GM18907 (cell line): Measurements from ENCODE around the gene MON2.
"Not testable (repeated sequence)": the region's sequence is repeated elsewhere in the genome, so short reads cannot be mapped to it uniquely, and the experiment has no call there.

Source experiments
- ATAC-seq: cut with Tn5 transposase; IDR thresholded peaks from one replicate; pipeline ENCODE4 v1.9.1; 2021; ENCODE audit warnings: mild to moderate bottlenecking, moderate library complexity; ENCODE audit not compliant: unreplicated experiment

The MON2 gene

GRCh38 chr12:62469704-62470103 lies 3.1 kb downstream of the MON2 start:
- no peak for ATAC-seq

DNA sequence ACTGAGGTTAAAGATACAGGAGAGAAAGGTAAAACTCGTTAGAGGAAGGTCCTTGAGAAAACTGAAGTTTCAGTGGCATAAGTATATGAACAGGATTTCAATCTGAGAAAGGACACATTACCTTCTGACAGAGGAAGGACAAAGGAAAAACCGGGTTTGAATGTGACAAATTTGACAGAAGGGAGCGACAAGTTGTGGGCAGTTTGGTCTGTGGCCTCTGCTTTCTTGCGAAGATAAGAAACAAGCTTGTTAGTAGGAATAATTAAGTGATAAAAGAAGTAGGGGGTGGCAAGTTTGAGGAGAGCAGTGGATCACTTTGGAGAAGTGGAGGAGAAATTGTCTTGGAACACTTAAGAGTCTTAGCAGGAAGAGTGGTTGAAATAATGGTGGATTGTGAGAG lies 5.1 kb downstream of the MON2 start:
- no peak for ATAC-seq

- ATAC-seq = no peak
Observed at GRCh38 chr12:62472472-62472871, 5.8 kb downstream of the MON2 start.

- ATAC-seq = no peak
Observed at GRCh38 chr12:62481843-62482540, 15.4 kb downstream of the MON2 start.

GRCh38 chr12:62482769-62483168 lies 16.1 kb downstream of the MON2 start:
- ATAC-seq = no peak

GRCh38 chr12:62484233-62484632 lies 17.6 kb downstream of the MON2 start:
- ATAC-seq = no peak

- no peak for ATAC-seq
Observed at GRCh38 chr12:62505786-62506185, 39.2 kb downstream of the MON2 start.

DNA sequence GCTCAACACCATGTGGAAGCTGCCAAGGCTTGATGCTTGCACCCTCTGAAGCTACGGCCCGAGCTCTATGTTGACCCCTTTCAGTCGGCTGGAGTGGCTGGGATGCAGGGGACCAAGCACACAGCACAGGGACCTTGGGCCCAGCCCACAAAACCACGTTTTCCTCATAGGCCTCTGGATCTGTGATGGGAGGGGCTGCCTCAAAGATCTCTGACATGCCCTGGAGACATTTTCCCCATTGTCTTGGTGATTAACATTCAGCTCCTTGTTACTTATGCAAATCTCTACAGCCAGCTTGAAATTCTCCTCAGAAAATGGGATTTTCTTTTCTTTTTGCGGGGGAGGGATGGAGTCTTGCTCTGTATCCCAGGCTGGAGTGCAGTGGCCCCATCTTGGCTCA lies 46.3 kb downstream of the MON2 start:
- no peak for ATAC-seq

DNA sequence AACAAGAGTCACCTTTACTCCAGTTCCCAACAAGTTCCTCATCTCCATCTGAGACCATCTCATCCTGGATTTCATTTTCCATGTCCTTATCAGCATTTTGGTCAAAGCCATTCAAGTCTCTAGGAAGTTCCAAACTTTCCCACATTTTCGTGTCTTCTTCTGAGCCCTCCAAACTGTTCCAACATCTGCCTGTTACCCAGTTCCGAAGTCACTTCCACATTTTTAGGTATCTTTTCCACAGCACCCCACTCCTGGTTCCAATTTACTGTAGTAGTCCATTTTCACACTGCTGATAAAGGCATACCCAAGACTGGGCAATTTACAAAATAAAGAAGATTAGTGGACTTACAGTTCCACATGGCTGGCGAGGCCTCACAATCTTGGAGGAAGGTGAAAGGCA lies 47.5 kb downstream of the MON2 start:
- not testable (repeated sequence) for ATAC-seq

DNA sequence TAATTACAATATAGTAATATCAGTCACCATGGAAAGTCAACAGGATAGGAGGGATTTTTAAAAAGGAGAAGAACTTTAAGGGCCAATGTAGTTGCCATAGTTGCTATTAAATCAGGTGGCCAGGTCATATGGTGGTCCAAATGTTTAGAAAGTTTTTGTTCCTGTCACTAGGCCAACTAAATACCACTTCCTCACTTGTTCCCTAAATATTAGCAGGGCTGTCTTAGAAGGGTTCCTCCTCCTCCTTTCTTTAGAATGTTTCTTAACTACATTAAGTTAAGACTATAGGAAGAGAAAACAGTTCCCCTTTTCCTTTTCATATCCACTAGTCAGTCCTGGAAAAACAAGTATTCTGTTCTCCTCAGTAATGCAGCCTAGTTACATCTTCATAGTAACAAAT lies 50.3 kb downstream of the MON2 start:
- ATAC-seq = no peak

DNA sequence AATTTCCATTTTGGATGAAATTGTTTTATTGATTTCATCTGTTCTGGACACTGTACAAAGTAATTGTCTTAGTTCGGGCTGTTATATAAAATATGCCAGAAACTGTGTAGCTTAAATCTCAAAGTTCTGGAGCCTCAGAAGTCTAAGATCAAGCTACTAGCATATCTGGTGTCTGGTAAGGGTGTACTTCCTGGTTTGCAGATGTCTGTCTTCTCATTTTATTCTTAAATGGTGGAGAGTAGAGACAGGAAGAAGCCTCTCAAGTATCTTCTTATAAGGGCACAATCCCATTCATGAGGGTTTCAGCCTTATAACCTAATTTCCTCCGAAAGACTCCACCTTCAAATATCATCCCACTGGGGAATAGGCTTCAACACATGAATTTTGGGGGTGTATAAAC lies 51.3 kb downstream of the MON2 start:
- no peak for ATAC-seq

- ATAC-seq = no peak
Observed at GRCh38 chr12:62519043-62519442, 52.4 kb downstream of the MON2 start.

DNA sequence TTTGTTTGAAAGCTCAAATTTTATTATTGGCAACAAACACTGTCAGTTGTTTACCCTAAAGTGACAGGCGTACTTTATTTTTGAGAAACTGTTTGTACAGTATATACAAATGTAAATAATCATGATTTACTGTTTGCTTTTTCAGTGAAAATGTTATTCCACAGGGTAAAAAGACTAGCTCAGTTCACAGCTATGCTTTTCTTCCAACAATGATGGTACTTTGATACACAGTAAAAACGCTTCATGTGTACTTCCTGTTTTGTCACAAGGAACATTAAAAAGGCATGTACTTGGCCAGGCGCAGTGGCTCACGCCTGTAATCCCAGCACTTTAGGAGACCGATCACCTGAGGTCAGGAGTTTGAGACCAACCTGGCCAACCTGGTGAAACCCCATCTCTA lies 53.7 kb downstream of the MON2 start:
- no peak for ATAC-seq

DNA sequence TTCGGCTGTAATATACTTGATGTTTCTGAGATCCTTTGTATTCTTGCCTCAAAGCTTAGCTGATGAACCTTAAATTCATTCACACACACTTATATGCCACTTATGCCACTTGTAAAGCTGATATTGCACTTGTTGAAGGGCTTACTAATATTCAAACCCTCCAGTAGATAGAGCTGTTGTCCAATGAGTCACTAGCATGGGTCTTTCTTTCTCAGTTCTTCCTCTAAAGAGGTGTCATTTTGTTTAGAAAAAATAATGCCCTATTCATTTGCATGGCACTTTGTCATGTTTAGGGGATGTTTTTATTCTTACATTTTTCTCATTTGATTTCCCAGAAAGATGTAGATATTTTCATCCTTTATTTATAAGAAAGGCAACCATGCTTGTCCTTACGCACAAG lies 56.4 kb downstream of the MON2 start:
- peak; percentile 48 for ATAC-seq

DNA sequence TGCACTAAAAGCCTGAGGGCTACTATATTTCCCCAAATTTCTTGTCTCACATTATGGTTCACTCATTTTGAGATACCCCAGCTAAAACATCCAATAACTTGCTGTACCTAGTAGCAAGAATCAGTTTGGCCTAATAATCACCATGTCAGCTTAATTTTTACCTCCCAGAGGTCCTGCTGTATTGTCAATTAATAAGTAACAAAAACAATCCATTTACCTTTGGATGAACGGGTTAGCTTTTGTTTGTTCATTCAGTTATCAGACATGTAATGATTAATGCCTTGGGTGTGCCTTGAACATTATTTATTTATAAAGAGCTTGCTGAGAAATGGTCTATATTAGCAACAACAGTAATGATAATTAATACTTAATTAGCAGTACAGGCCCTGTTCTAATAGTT lies 57.0 kb downstream of the MON2 start:
- ATAC-seq = no peak

GRCh38 chr12:62525271-62525670 lies 58.6 kb downstream of the MON2 start:
- ATAC-seq = no peak

DNA sequence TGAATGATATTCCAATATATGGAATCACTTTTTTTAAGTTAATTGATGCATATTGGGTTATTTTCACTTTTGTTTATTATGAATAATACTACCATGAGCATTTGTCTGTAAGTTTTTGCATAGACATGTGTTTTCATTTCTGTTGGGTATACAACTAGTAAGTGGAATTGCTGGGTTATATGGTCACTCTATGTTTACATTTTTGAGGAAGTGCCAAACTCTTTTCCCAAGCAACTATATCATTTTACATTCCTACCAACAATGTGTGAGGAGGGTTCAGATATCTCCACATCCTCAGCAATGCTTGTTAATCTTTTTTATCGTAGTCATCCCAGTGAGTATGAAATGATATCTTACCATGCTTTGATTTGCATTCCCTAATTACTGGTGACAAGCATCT lies 64.0 kb downstream of the MON2 start:
- no peak for ATAC-seq

GRCh38 chr12:62532333-62532732 lies 65.7 kb downstream of the MON2 start:
- no peak for ATAC-seq

- ATAC-seq = peak; percentile 66
Observed at GRCh38 chr12:62533087-62533754, 66.6 kb downstream of the MON2 start.

DNA sequence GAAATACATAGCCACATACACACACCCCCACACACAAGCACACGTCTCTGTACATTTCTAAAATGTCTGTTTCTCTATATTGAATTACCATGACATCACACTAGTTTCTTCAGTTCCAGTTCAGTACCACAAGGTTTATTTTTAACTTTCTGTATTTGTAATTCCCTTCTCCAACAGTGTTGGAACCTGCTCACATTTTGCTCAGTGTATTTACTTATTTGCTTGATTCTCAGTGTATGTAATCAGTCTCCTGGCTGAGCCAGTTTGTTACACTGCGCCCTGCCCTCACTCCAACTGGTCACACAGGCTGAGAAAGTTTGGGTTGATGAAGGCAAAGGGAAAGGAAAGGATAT lies 67.1 kb downstream of the MON2 start:
- peak; percentile 73 for ATAC-seq

GRCh38 chr12:62536546-62536945 lies 69.9 kb downstream of the MON2 start:
- ATAC-seq = no peak

DNA sequence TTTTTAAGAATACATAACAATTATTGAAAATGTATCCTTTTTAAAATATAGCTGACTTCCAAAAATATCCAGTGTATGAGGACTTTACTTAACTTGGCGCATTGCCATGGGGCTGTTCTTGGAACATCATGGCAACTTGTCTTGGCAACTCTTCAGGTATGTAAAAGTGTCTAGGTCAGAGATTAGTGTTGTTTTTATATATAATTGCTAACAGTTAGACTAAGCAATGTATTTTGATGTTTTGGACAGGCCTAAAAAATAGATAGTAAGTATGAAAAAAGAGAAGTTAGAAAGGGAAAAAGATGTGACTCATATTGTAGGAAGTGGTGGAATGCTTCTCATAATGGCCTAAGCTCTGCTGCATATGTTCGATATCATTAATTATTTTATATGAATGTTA lies 70.9 kb downstream of the MON2 start:
- ATAC-seq = no peak

DNA sequence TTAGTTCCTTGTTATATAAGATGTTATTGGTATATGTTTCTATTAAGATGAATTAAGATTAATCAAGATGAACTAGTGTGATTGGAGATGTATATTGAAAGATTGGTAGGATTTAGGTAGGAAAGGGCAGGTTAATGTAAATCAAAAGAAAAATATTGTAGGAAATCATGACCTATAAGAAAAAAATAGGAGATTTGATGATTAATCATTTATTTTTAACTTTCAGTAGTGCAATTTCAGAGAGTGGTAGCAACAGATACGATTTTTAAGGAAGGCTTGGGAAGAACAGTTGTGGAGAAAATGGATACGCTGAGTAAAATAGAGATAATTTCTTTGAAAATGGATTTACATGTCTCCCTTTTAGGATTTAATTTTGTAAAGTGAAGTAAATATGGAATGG lies 73.7 kb downstream of the MON2 start:
- no peak for ATAC-seq
